GM21515 (cell line): ENCODE results near the gene MNAT1.
"Not testable (repeated sequence)": the region's sequence is repeated elsewhere in the genome, so short reads cannot be mapped to it uniquely, and the experiment has no call there.

Experiments used
- ATAC-seq: cut with Tn5 transposase; IDR thresholded peaks from one replicate; pipeline ENCODE4 v1.9.1; 2021; ENCODE audit not compliant: unreplicated experiment

MNAT1 gene

DNA sequence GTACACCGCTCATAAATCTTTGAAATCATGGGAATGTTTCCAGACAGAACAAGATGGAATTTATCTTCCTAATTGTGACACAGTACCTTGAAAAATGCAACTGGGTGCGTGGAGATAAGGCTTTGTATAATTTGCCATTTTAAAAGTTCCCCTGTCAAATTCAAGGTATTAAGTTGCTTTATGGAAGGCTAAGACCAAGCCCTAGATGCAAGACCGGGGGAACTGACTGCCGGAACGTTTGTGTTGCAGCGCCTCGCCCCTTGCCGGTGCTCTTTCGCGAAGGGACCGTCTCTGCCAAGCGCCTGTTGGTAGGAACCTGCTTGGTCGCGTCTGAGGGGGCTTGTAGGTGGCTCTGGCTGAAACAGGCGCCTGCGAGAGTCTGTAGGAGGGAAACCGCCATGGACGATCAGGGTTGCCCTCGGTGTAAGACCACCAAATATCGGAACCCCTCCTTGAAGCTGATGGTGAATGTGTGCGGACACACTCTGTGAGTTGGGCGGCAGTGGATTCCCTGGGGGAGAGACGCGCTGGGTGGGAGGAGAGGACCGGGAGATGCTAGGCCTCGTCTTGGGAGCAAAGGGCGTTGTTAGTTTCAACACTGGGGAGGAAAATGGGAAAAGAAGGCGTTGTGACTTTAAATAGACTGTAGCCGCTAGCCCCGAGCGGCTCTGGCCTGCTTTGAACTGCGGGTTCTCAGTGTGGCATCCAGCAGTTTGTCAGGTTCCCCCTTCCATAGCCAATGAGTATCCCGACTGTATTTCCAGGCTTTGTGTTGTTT is at the start of gene MNAT1:
MNAT1 (plus strand) TSS at position 297 of the 778 bp plus-strand sequence; CDS start at position 399, 102 bp downstream.
- ATAC-seq = peak; percentile 94

DNA sequence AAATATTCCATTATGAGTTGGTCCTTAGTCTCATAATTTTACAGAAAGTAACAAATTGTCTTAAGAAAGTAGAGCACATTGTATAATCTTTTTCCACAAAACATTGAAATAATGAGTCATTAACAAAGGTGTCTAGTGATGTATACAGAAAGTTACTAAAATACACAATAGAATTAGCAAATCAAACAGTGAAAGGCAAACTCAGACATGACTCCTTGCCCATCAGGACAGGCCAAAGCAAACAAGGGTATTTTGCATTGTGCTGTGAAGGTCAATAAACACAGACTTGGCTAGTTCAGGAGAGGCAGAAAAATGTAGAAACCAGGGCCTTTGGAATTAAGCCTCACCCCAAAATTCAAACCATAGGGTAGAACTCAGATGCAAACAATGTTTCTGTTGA is 47.7 kb upstream of the MNAT1 start:
- no peak for ATAC-seq

DNA sequence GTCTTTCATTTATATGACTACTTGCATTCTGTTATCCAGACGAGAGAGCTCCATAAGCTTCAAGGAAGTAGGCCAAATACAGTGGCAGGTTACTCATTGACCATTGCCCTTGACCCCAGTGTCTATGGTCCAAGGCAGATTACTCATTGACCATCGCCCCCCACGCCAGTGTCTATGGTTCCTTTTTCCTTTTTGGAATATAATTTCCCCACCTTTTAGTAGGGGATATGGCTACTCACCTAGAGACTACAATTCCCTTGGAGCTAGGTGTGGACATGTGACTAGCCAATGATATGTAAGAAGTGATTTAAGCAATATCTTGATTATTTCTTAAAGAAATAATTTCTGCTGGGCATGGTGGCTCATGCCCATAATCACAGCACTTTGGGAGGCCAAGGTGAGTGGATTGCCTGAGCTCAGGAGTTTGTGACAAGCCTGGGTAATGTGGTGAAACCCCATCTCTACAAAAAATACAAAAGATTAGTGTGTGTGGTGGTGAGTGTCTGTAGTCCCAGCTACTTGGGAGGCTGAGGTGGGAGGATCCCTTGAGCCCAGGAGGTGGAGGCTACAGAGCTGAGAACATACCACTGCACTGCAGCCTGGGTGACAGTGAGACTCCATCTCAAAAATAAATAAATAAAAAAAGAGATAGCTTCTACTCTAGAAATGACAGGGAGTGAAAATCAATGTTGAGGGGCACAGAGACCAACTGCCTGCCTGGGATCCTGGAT is 43.0 kb upstream of the MNAT1 start:
- no peak for ATAC-seq

DNA sequence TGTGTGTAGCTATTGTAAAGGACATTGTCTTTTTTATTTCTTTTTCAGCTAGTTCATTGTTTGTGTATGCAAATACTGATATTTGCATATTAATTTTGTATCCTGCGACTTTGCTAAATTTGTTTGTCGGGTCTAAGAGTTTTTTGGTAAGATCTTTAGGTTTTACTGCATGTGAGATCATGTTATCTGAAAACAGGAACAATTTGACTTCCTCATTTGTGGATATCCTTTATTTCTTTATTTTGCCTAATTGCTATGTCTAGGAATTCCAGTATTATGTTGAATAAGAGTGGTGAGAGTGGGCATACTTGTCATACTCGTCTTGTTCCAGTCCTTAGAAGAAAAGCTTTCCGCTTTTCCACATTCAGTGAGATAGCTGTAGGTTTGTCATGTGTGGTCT is 39.2 kb upstream of the MNAT1 start:
- no peak for ATAC-seq

DNA sequence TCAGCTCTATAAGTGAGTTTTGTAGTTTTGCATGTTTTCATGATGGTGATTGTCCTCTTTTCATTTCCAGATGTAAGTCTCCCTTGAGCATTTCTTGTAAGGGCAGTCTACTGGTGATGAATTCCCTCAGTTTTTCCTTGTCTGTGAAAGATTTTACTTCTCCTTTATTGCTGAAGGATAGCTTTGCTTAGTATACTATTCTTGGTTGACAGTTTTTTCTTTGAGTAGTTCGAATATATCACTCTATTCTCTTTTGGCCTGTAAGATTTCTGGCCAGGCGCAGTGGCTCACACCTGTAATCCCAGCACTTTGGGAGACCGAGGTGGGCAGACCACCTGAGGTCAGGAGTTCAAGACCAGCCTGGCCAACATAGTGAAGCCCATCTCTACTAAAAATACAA is 34.0 kb upstream of the MNAT1 start:
- ATAC-seq = no peak

DNA sequence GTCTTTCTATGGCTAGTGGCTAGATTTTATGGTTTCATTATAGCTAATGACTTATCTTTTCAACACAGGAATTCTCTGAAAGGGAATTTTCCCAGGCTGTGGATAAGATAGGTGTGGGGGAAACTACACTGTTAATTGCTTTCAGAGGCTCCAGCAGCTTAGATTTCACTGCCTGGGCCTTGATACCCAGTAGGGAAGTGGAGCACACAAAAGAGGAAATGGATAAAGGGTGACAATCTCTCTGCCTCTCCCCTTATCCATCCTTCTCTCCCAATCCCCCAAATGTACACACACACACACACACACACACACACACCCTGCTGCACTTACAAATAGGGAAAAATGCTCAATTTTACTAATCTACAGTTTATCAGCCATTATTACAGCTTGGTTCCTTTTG is 29.5 kb upstream of the MNAT1 start:
- ATAC-seq = no peak

DNA sequence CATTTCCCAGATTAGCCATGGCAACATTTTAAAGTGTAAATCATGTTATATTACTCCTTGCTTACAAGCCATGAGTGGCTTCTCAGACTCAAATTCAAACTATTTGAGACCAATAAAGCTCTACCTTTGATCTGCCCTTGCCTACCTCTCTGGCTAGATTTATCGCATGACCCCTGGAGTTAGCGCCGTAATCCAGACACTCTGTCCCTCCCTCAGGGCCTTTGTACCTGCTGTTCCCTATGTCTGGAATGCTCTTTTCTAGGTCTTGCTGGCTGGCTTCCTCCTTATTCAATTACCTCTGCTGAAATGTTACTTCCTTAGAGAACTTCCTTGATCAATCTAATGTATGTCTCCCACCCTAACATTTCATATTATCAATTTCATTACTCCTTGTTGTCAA is 26.7 kb upstream of the MNAT1 start:
- ATAC-seq = no peak

DNA sequence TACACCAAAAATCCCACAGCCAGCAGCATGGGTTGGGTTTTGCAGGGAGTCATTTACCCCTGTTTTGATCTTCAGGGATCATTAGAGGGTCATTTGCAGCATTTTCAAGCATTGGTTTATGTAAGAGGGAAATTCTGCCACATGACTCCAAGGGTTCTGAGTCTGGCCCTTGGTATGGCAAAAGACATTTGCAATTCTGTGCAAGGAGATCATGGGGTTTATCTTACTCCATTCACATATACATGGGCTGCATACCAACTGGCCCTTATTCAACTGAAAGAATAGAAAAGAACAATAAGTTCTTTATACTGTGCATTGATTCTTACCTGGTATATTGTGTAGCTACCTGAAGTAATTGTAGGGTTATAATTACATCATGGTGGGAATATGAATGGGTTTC is 24.1 kb upstream of the MNAT1 start:
- ATAC-seq = no peak

DNA sequence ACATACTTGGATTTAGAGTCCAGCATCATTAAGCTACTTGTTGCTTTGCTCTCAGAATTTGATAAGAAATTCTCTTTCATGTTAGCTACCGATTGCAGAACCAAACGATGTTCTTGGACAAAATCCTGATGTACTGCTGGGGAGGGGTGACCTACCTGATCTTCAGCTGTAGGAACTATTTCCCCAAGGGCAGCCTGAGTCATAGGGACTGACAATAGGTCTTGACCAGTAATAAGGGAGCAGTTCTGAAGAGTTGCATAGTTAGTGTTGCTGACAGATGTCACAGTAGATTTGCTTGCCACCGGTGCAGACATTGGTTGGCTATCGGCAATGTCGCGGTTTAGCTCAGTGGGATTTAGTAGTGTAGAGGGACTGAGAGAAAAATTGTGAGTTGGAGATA is 21.0 kb upstream of the MNAT1 start:
- no peak for ATAC-seq

DNA sequence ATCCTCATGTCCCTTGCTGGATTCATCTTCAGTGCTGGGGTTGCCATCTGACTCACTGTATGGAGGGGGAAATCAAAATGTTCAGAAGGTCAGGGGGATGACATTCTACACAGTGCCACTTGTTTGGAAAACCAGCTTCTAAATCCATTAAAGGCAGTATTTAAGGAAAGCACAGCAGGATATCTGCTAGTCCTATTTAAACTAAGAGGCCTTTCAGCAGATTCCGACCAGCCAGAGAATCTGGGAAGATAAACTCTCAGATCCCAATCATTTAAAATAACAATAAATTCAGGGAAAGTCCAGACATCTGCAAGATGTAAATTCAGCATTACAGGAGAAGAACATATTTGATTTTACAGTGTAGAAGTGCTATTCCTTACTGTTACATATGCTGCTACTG is 14.2 kb upstream of the MNAT1 start:
- ATAC-seq = no peak

DNA sequence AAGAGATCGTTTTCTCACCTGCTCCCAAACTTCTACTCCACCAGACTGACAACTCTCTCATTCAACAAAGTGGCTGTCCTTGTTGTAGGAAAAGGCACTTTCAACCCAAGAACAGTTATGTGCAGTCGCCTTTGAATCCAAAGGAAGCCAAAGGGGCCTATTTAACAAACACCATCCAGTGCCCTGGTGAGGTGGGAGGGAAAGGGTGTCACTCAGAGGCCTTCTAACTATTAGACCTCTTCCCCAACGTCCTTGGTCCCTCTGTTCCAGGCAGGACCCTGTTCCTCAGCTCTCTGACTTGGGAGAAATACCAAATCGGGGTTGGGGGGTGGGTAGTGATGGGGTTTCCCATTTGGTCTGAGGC is 13.6 kb upstream of the MNAT1 start:
- no peak for ATAC-seq

DNA sequence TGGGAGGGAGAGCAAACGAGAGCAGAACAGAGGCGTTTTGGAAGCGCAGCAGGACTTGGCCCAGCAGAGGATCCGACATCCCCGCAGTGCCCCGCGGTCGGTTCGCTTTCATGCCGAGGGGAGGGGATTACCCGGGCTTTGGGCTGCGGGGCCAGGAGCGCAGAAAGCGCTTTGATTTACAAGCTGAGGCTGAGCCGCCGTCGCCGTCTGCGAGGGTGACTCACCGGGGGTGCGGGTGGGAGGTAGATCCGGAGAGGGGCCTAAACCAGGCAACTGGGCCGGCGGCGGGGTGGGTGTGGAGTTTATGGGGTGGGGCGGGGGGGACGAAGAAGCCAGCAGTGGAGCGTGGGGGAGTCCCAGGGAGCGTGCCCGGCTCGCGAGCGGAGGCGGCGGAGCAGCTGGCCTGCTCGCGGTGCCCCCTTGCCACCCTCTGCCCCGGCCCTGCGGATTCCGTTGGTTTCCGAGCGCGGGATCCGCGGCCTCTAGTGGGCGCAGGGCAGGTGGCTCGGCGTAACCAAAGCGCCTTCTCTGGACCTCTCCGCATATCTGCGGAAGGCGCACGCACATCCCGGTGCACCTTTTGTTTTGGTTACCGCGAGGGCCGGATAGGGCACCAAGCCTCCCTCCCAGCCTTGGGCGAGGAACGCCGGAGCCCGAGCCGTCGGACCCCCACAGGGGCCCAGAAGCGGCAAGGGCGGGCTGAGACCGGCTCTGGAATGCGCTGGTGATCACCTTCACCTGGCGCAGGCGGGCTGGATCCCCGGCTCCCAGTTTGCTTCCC is 13.0 kb upstream of the MNAT1 start:
- no peak for ATAC-seq

DNA sequence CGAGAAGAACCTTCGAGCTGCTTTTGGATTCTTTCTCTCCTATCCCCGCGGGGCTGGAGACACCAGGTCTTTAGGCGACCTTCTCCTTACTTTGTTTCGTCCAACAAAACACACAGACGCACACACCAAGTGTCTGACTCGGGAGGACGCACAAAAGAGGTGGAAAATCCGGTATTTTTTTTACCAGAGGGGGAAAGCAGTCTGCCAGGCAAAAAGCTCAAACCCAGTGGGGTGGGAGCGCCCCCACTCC is 12.5 kb upstream of the MNAT1 start:
- ATAC-seq = no peak

DNA sequence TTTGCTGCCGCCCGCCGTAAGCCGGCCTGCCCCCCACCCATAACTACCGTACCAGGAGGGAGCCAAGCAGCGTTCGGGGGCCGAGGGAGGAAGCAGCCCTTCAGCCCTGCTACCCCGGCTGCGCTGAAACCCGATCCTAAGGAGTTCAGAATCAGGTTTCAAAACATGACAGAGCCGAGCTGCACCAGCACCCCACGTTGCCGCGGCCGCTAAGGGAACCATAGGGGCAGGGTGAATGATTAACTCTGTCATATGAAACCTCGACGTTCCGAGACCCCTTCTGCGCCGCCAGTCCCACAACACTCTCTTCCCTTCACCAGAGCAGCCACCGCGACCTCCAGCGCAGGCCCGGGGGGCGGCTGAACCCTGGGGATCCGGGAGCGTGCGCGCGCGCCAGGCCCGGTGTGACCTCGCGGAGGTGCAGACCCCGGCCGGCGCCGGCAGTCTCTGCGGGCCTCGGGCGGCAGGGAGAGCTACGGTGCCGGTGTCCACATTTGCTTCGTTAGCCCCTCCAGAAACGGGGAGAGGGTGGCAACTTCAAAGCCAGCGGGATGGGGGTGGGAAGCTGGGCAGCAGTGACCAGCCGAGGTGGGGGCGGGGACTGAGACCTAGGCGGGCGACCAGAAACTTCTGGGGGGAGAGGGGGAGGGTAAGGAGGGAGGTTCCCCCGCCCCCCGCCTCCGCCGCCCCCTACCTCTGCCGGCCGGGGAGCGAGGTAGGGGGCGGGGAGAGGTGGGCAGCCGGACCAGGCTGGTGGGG is 12.0 kb upstream of the MNAT1 start:
- peak; percentile 44 for ATAC-seq

DNA sequence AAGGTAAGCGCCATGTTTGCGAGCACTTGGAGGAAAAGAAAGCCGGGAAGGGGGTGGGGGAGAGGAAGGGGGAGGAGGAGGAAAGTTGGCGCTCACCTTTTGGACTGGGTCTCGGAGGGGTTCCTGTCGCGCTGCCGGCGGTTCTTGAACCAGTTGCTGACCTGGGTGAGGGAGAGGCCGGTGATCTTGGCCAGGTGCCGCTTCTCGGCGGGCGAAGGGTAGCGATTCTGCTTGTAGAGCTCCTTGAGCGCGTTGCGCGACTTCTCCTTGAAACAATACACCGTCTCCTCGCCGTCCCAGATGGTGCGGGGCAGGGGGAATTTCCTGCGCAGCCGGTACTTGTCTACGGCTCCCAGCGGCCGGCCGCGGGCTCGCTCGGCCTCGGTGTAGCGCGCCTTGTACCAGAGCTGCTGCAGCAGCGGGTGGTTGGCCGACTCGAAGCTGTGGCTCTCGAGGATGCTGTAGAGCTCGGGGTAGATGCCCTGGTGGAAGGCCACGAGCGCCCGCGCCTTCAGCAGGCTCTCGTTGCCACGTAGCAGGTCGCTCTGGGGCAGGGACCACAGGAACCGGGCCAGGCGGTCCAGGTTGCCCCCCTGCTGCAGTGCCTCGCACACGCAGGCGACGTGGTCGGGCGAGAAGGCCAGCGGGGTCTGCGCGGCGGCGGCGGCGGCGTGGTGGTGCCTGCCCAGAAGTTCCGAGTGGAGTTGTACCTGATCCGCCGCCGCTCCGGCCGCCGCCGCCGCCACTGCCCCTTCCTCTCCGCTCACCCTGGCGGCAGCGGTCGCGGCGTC is 11.2 kb upstream of the MNAT1 start:
- ATAC-seq = no peak

DNA sequence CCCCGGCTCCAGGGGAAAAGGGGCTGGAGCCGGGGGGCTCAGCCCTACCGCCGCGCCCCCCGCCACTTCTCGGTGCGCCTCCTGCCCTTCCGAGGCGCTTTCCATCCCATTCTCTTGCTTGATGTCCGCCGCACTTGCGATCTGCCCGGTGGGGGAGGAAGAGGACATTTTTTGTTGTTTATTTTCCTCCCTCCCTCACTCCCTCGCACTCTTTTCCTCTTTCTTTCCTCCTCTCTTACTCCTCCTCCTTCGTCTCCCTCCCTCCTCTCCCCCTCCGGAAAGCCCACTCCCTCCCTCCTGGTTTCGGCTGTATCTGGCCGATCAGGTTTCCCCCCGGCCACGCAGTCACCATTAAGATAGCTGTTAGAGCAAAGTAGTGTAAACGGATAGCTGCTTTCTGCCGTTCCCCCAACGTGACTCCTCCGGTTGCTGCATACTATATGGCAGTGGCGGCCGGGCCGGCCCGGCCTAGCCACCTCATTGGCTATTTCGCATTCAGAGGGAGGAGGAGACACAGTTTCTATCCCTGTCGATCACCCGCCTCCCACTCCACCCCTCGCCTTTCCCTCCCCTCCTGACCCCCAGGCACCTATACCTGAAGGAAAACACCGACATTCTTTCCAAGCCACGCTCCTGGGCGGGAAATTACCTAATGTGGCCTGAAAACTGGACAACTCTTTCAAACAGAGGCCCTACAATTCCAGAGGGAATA is 10.5 kb upstream of the MNAT1 start, which contains the start of gene SIX4:
SIX4 (minus strand) TSS at position 445 of the 712 bp plus-strand sequence; CDS start at position 168, 277 bp downstream.
- ATAC-seq = no peak

DNA sequence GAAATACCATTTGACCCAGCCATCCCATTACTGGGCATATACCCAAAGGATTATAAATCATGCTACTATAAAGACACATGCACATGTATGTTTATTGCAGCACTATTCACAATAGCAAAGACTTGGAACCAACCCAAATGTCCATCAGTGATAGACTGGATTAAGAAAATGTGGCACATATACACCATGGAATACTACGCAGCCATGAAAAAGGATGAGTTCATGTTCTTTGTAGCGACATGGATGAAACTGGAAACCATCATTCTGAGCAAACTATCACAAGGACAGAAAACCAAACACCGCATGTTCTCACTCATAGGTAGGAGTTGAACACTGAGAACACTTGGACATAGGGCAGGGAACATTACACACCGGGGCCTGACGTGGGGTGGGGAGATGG is 3.3 kb upstream of the MNAT1 start:
- not testable (repeated sequence) for ATAC-seq

DNA sequence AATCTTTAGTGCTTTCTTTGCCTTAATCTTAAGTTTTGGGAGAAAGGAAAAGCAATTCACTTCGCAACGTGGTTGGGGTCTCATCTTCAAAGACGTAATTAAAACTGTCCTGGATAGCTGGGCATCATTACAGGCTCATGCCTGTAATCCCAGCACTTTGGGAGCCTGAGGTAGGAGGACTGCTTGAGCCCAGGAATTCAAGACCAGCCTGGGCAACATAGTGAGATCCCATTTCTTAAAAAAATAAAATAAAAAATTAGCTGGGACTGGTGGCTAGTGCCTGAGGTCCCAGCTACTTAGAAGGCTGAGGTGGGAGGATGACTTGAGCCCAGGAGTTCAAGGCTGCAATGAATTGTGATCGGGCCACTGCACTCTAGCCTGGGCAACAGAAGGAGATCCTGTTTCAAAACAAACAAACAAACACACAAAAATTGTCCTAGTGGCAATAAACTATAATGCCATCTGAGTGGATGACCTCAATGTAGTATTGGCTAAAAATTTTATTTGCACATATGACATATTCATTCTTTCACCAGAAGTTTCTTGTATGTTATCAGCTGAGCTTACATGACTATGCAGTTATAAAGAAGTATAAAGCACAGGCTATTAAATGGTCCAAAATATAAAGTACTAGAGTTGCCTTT is 1.6 kb upstream of the MNAT1 start:
- no peak for ATAC-seq

DNA sequence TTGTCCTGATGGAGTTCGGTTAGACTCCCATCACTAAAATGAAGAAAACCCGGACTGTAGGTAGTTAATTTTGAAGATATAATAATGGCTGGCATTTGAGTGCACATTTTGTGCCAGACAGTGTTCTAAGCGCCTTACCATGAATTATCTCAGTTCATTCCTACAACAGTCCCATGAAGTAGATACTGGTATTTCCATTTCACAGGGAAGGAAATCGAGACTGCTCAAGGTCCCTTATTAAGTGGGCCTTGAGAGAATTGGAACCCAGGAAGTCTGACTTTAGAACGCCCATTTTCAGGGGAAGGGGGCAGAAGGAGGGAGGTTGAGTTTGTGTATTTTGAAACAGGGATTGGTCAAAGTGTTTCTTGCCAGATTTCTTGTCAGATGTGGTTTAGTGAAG is 855 bp downstream of the MNAT1 start:
- no peak for ATAC-seq
